ENCODE measurements around the gene ALDH16A1. TPM values are rescaled to one million over a fixed set of nuclear protein-coding genes. Genes with fewer than 3 reads are reported as not detected.

Gene ALDH16A1
- total and polyA plus RNA-seq, 2 of the 4 experiments (the other 2 are of a cell fraction): 10.4 to 12.9 TPM

DNA sequence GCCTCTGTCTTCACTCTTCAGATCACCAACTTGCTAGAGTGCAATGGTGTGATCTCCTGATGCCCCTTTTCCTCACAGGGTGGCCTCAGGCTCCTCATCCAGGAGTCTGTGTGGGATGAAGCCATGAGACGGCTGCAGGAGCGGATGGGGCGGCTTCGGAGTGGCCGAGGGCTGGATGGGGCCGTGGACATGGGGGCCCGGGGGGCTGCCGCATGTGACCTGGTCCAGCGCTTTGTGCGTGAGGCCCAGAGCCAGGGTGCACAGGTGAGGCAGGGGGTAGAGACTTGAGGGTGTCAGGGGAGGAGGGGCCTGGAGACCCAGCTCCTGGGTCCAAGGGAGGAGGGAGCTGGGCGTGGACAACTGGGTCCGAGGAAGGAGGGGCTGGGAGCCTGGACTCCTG lies 9.5 kb downstream of the ALDH16A1 start:
- Histone ChIP-seq H3K56ac (ENCODE audit: extremely low read depth, insufficient read depth, low read length) (no peak overlapping the region), H3K36me3 (ENCODE audit: control insufficient read depth, insufficient read depth, low read length) (peaks cover 10% of the 10 kb centered on the region), H3K18ac (ENCODE audit: low read depth, low read length) (no peak overlapping the region), H2AFZ (replicated peaks; ENCODE audit: low read length, poor library complexity) (no peak overlapping the region), H2BK20ac (ENCODE audit: low read depth, low read length) (no peak overlapping the region), H2BK5ac (ENCODE audit: low read depth, low read length, poor library complexity, severe bottlenecking) (no peak overlapping the region), H3K14ac (replicated peaks; ENCODE audit: low read depth, low read length) (no peak overlapping the region), H4K91ac (ENCODE audit: insufficient read depth, low read depth, low read length) (no peak overlapping the region), H2BK120ac (ENCODE audit: low read depth, low read length) (no peak overlapping the region), H3K27ac (ENCODE audit: insufficient read depth, low read length) (no peak overlapping the region), H3K79me1 (ENCODE audit: low read depth in 1 of 2, low read length in 2 of 2) (no peaks in the 10 kb centered on the region), H4K20me1 (ENCODE audit: insufficient read depth, low read length) (no peaks in the 10 kb centered on the region), H2AK9ac (replicated peaks; ENCODE audit: low read depth, low read length, poor library complexity) (no peak overlapping the region), H2AK5ac (ENCODE audit: low read depth, low read length) (no peak overlapping the region), H4K5ac (ENCODE audit: low read depth, low read length) (no peak overlapping the region), H3K27me3 (ENCODE audit: control insufficient read depth, insufficient read depth, low read length) (no peaks in the 10 kb centered on the region), H3K23ac (ENCODE audit: low read depth, low read length) (no peak overlapping the region), H3K9me3 (ENCODE audit: control insufficient read depth, insufficient read depth, low read length) (no peaks in the 10 kb centered on the region), H2BK15ac (ENCODE audit: low read depth, low read length) (no peak overlapping the region), H4K8ac (ENCODE audit: low read depth in 2 of 2, low read length in 2 of 2) (no peak overlapping the region), H3K4me2 (ENCODE audit: low read depth, low read length) (no peak overlapping the region), H3K9ac (ENCODE audit: low read depth, low read length) (no peak overlapping the region), H3K4ac (ENCODE audit: low read depth, low read length) (no peak overlapping the region), H3K4me3 (ENCODE audit: insufficient read depth, low read depth, low read length) (no peak overlapping the region), H3K9me1 (ENCODE audit: insufficient read depth, low read length) (no peaks in the 10 kb centered on the region), H3K4me1 (ENCODE audit: control insufficient read depth, insufficient read depth, low read length) (no peaks in the 10 kb centered on the region)
- no TSS peak for BruUV-seq (replicated peaks)
- dilution Hi-C loops (cut with HindIII; ENCODE audit: low sequenced_read_pairs, unreplicated experiment): no loop called here
- in situ Hi-C loops (cut with MboI; ENCODE audit: low sequenced_read_pairs): no loop called here
- intact Hi-C loops (cut with micrococcal nuclease): no loop called here
- DNase-seq (no peak), ATAC-seq (ENCODE audit: low read depth) (no peak)
- WGBS, 2 experiments (ENCODE audit: extremely low coverage in 2 of 2, insufficient read length in 1 of 2): 100% methylated on average over 3 of the region's 12 CpGs; no CpG with 5 or more reads in 1 of the 2 experiments
- ChIA-PET POLR2A (ENCODE audit: unreplicated experiment) (no interaction called here), CTCF (no interaction called here)
- TF ChIP-seq RAD21 (IDR thresholded peaks at IDR 0.05; ENCODE audit: low read length) (no peak), MAFK (IDR thresholded peaks at IDR 0.05; ENCODE audit: low read depth, low read length) (no peak), MAZ (IDR thresholded peaks at IDR 0.05; ENCODE audit: borderline replicate concordance, low read depth, low read length) (no peak), CEBPB (IDR thresholded peaks at IDR 0.05; ENCODE audit: low read depth, low read length) (no peak), MXI1 (IDR thresholded peaks at IDR 0.05; ENCODE audit: borderline replicate concordance, low read depth, low read length) (no peak), RCOR1 (IDR thresholded peaks at IDR 0.05; ENCODE audit: insufficient replicate concordance, low read length) (no peak), USF2 (IDR thresholded peaks at IDR 0.05; ENCODE audit: low read depth, low read length) (no peak), RFX5 (IDR thresholded peaks at IDR 0.05; ENCODE audit: low read depth, low read length) (no peak)
- TF ChIP-seq, protein P1, sequence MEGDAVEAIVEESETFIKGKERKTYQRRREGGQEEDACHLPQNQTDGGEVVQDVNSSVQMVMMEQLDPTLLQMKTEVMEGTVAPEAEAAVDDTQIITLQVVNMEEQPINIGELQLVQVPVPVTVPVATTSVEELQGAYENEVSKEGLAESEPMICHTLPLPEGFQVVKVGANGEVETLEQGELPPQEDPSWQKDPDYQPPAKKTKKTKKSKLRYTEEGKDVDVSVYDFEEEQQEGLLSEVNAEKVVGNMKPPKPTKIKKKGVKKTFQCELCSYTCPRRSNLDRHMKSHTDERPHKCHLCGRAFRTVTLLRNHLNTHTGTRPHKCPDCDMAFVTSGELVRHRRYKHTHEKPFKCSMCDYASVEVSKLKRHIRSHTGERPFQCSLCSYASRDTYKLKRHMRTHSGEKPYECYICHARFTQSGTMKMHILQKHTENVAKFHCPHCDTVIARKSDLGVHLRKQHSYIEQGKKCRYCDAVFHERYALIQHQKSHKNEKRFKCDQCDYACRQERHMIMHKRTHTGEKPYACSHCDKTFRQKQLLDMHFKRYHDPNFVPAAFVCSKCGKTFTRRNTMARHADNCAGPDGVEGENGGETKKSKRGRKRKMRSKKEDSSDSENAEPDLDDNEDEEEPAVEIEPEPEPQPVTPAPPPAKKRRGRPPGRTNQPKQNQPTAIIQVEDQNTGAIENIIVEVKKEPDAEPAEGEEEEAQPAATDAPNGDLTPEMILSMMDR (conservative IDR thresholded peaks at IDR 0.05; ENCODE audit: low read depth, low read length): no peak

All from IMR-90 (cell line).